Muscle of leg (tissue), 11 donors: ENCODE results near the gene ESYT2. TPM values are rescaled to one million over a fixed set of nuclear protein-coding genes. Genes with fewer than 3 reads are reported as not detected.
A peak's percentile ranks its signal among the peaks of the same experiment; 100 is the strongest.
"Not testable (repeated sequence)": the region's sequence is repeated elsewhere in the genome, so short reads cannot be mapped to it uniquely, and the experiment has no call there.

ENCODE experiments used
- DNase-seq: peaks from one replicate; pipeline ENCODE4 v3.0.0; 2013
- H3K27ac ChIP-seq: one replicate; pipeline ENCODE4 v1.5.1; 2013; ENCODE audit warnings: mild to moderate bottlenecking, low read length, control low read depth
- H3K27me3 ChIP-seq: one replicate; pipeline ENCODE4 v1.6.1; 2013; ENCODE audit warnings: low read length; ENCODE audit not compliant: control insufficient read depth, insufficient read depth
- H3K36me3 ChIP-seq: one replicate; pipeline ENCODE4 v1.6.1; 2013; ENCODE audit warnings: low read length; ENCODE audit not compliant: control insufficient read depth, insufficient read depth
- H3K4me1 ChIP-seq: one replicate; pipeline ENCODE4 v1.6.1; 2013; ENCODE audit warnings: low read length; ENCODE audit not compliant: control insufficient read depth, insufficient read depth
- H3K4me3 ChIP-seq: one replicate; pipeline ENCODE4 v1.5.1; 2013; ENCODE audit warnings: low read length, control low read depth
- H3K9me3 ChIP-seq: replicated peaks from 2 replicates; pipeline ENCODE4 v1.6.1; 2013; ENCODE audit warnings: low read depth, low read length; ENCODE audit not compliant: control insufficient read depth
- WGBS: methylation state at CpG from one replicate; pipeline ENCODE4 v1.1.5; 2013; ENCODE audit warnings: missing lambda C conversion rate; ENCODE audit not compliant: insufficient coverage; 5-methylcytosine and 5-hydroxymethylcytosine counted together
- polyA plus RNA-seq, 8 donors: library from polyadenylated mRNA; unstranded; fragments of 120-200 nt; gene quantifications; one replicate each; pipeline versions ENCODE4 v1.2.1 to v1.2.3, GENCODE V29; 2013; ENCODE audit warnings: inconsistent platforms in 1 of 8, low replicate concordance in 1 of 8; ENCODE audit not compliant: insufficient read length in 8 of 8, insufficient read depth in 1 of 8
- total RNA-seq: library from RNA; stranded (reverse); fragments of 120-200 nt; gene quantifications from one replicate; pipeline ENCODE4 v1.2.4, GENCODE V29; 2013

The ESYT2 gene
- total and polyA plus RNA-seq, 9 donors, result 27.4 to 46.5 (median 30.1) TPM

GRCh38 chr7:158702196-158702595, 127.1 kb downstream of the ESYT2 start:
- Histone ChIP-seq H3K9me3 (peaks cover under 1% of the 10 kb centered on the region), H3K27ac (no peak overlapping the region), H3K4me1 (peaks cover 24% of the 10 kb centered on the region), H3K4me3 (no peak overlapping the region), H3K36me3 (peaks cover 9% of the 10 kb centered on the region), H3K27me3 (no peaks in the 10 kb centered on the region)
- DNase-seq, result no peak
- no CpG with 5 or more reads among the region's 4 CpGs for WGBS

GRCh38 chr7:158700008-158700407, 129.3 kb downstream of the ESYT2 start:
- peaks cover 13% of the 10 kb centered on the region for H3K4me1 ChIP-seq
- no peak overlapping the region for H3K4me3 ChIP-seq
- no peak for DNase-seq
- no peaks in the 10 kb centered on the region for H3K27me3 ChIP-seq
- peaks cover 14% of the 10 kb centered on the region for H3K36me3 ChIP-seq
- H3K9me3 ChIP-seq, result no peaks in the 10 kb centered on the region
- no CpG with 5 or more reads among the region's 5 CpGs for WGBS
- no peak overlapping the region for H3K27ac ChIP-seq

GRCh38 chr7:158699341-158699740, 130.0 kb downstream of the ESYT2 start:
- Histone ChIP-seq H3K9me3 (no peaks in the 10 kb centered on the region), H3K27me3 (no peaks in the 10 kb centered on the region), H3K27ac (no peak overlapping the region), H3K4me3 (no peak overlapping the region), H3K4me1 (peaks cover 13% of the 10 kb centered on the region), H3K36me3 (peaks cover 14% of the 10 kb centered on the region)
- WGBS, result 0% methylated on average over 1 of the region's 1 CpG
- DNase-seq, result no peak

GRCh38 chr7:158698657-158699195, 130.6 kb downstream of the ESYT2 start:
- DNase-seq, result no peak
- H3K4me3 ChIP-seq, result no peak overlapping the region
- H3K9me3 ChIP-seq, result no peaks in the 10 kb centered on the region
- 82% methylated on average over 2 of the region's 3 CpGs for WGBS
- no peaks in the 10 kb centered on the region for H3K27me3 ChIP-seq
- peaks cover 7% of the 10 kb centered on the region for H3K4me1 ChIP-seq
- no peak overlapping the region for H3K27ac ChIP-seq
- peaks cover 14% of the 10 kb centered on the region for H3K36me3 ChIP-seq

GRCh38 chr7:158697597-158697996, 131.7 kb downstream of the ESYT2 start:
- H3K4me3 ChIP-seq, H3K27me3 ChIP-seq, H3K27ac ChIP-seq, DNase-seq, H3K4me1 ChIP-seq, H3K9me3 ChIP-seq: not testable (repeated sequence)
- no CpG with 5 or more reads among the region's 2 CpGs for WGBS
- peaks cover 14% of the 10 kb centered on the region for H3K36me3 ChIP-seq

- peak; percentile 90 for DNase-seq
- Histone ChIP-seq H3K4me1 (no peaks in the 10 kb centered on the region), H3K4me3 (no peak overlapping the region), H3K9me3 (no peaks in the 10 kb centered on the region), H3K36me3 (peaks cover 13% of the 10 kb centered on the region), H3K27me3 (no peaks in the 10 kb centered on the region), H3K27ac (no peak overlapping the region)
- WGBS, result 86% methylated on average over 3 of the region's 10 CpGs
These were observed 133.4 kb downstream of the ESYT2 start for GRCh38 chr7:158695726-158696452.

GRCh38 chr7:158695056-158695455, 134.3 kb downstream of the ESYT2 start:
- no peaks in the 10 kb centered on the region for H3K9me3 ChIP-seq
- no peak for DNase-seq
- no peaks in the 10 kb centered on the region for H3K27me3 ChIP-seq
- no peak overlapping the region for H3K4me3 ChIP-seq
- no peaks in the 10 kb centered on the region for H3K4me1 ChIP-seq
- H3K27ac ChIP-seq, result no peak overlapping the region
- H3K36me3 ChIP-seq, result peaks cover 10% of the 10 kb centered on the region
- whole genome bisulfite sequencing, result no CpG with 5 or more reads among the region's 3 CpGs

- peaks cover 9% of the 10 kb centered on the region for H3K36me3 ChIP-seq
- H3K27ac ChIP-seq, result no peak overlapping the region
- H3K9me3 ChIP-seq, result no peaks in the 10 kb centered on the region
- H3K27me3 ChIP-seq, result no peaks in the 10 kb centered on the region
- H3K4me3 ChIP-seq, result no peak overlapping the region
- no peaks in the 10 kb centered on the region for H3K4me1 ChIP-seq
- 86% methylated on average over 4 of the region's 6 CpGs for WGBS
- no peak for DNase-seq
These were observed 134.7 kb downstream of the ESYT2 start for GRCh38 chr7:158694650-158695049.

GRCh38 chr7:158689488-158689887, 139.8 kb downstream of the ESYT2 start:
- no CpG with 5 or more reads among the region's 2 CpGs for WGBS
- Histone ChIP-seq H3K36me3 (peaks cover 27% of the 10 kb centered on the region), H3K4me1 (no peaks in the 10 kb centered on the region), H3K27me3 (no peaks in the 10 kb centered on the region), H3K9me3 (no peaks in the 10 kb centered on the region), H3K27ac (no peak overlapping the region), H3K4me3 (no peak overlapping the region)
- no peak for DNase-seq

GRCh38 chr7:158687406-158687805, 141.9 kb downstream of the ESYT2 start:
- no peak overlapping the region for H3K27ac ChIP-seq
- no CpG with 5 or more reads among the region's 7 CpGs for WGBS
- no peak for DNase-seq
- no peaks in the 10 kb centered on the region for H3K27me3 ChIP-seq
- H3K36me3 ChIP-seq, result peaks cover 27% of the 10 kb centered on the region
- H3K4me1 ChIP-seq, result no peaks in the 10 kb centered on the region
- no peak overlapping the region for H3K4me3 ChIP-seq
- no peaks in the 10 kb centered on the region for H3K9me3 ChIP-seq
